SK-N-MC (cell line): ENCODE results near the gene ITPKC.

ENCODE experiments used
- EZH2 ChIP-seq: fragments of 200-600 bp; sonication (generic); IDR thresholded peaks from one replicate; pipeline ENCODE4 v1.6.1; 2017; ENCODE audit warnings: antibody characterized with exemption
- POLR2AphosphoS5 ChIP-seq: IDR thresholded peaks from 2 replicates; pipeline ENCODE4 v1.6.1; 2012; ENCODE audit warnings: mild to moderate bottlenecking, low read depth, low read length, borderline replicate concordance

DNA sequence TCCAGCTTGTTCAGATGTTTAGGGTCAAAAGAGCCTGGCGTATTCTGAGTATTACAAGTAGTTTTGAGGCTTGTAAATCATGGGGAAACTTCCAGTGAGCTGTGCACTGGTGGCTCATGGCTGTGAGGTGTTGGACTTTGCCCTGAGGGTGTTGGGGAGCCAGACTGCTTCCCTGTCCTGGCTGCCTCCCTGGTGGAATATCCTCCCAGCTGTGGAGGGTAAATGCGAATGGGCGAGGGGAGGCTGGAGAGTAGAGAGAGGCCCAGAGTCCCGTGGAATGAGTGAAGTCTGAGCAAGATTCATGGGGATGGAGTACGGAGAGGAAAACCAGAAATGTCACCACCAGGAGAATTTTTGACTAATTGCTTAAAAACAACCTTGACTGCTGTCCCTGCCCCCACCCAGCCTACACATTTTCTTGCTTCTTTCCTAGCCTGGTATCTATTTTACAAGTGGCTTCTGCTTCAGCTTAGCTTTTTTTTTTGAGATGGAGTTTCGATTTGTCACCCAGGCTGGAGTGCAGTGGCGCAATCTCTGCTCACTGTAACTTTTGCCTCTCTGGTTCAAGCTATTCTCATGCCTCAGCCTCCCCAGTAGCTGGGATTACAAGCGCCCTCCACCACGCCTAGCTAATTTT is 37.8 kb downstream of the ITPKC start:
- TF ChIP-seq POLR2AphosphoS5 (no peak), EZH2 (no peak)
